Measurements from ENCODE around the gene REX1BD. TPM values are rescaled to one million over a fixed set of nuclear protein-coding genes. Genes with fewer than 3 reads are reported as not detected.

REX1BD gene
- total RNA-seq, 1 experiment from 2014 or later: 44.8 TPM

GRCh38 chr19:18635831-18636182 is 47.2 kb downstream of the REX1BD start:
- Histone ChIP-seq H3K27me3 (ENCODE audit: insufficient read depth, low read depth) (no peaks in the 10 kb centered on the region), H2AFZ (no peak overlapping the region), H3K27ac (no peak overlapping the region), H3K4me3 (no peak overlapping the region), H3F3A (ENCODE audit: insufficient read depth, low read depth) (peaks cover 21% of the 10 kb centered on the region), H3K36me3 (ENCODE audit: low read depth) (no peaks in the 10 kb centered on the region), H3K9me3 (ENCODE audit: insufficient read depth, low read depth) (no peaks in the 10 kb centered on the region), H3K79me2 (ENCODE audit: low read depth) (peaks cover 32% of the 10 kb centered on the region), H3K4me1 (replicated peaks; ENCODE audit: insufficient read depth) (peaks cover 18% of the 10 kb centered on the region), H3K4me2 (peak overlapping the region; percentile 52), H4K20me1 (ENCODE audit: insufficient read depth) (peaks cover under 1% of the 10 kb centered on the region; the same call in 1 of the 2 replicates), H3K9me2 (ENCODE audit: insufficient read depth) (no peaks in the 10 kb centered on the region)
- TF ChIP-seq CTCF (conservative IDR thresholded peaks at IDR 0.05) (no peak), EZH2 (IDR thresholded peaks at IDR 0.05; ENCODE audit: low read depth) (no peak)
- ChIA-PET CTCF (no interaction called here), POLR2A (ENCODE audit: unreplicated experiment) (no interaction called here)
- intact Hi-C loops (cut with micrococcal nuclease; ENCODE audit: unreplicated experiment): loop anchor here (2.0 kb wide), 1 partner anchor 43 kb away; no protein-coding TSS in a partner anchor
- no peak for DNase-seq
- BruUV-seq (replicated peaks): no TSS peak

GRCh38 chr19:18636183-18636968 is 47.8 kb downstream of the REX1BD start:
- no peak overlapping the region for H3K27ac ChIP-seq
- CTCF ChIA-PET: no interaction called here
- H3K36me3 ChIP-seq (ENCODE audit: low read depth): no peaks in the 10 kb centered on the region
- POLR2A ChIA-PET (ENCODE audit: unreplicated experiment): no interaction called here
- H2AFZ ChIP-seq: peak overlapping the region; percentile 77
- DNase-seq: peak; percentile 91 to 98
- H4K20me1 ChIP-seq (ENCODE audit: insufficient read depth): peaks cover 3% of the 10 kb centered on the region; the same call in 1 of the 2 replicates
- TF ChIP-seq CTCF (conservative IDR thresholded peaks at IDR 0.05) (no peak), EZH2 (IDR thresholded peaks at IDR 0.05; ENCODE audit: low read depth) (no peak)
- no peaks in the 10 kb centered on the region for H3K27me3 ChIP-seq (ENCODE audit: insufficient read depth, low read depth)
- H3K4me1 ChIP-seq (replicated peaks; ENCODE audit: insufficient read depth): peaks cover 18% of the 10 kb centered on the region
- H3K79me2 ChIP-seq (ENCODE audit: low read depth): peaks cover 35% of the 10 kb centered on the region
- H3K9me2 ChIP-seq (ENCODE audit: insufficient read depth): no peaks in the 10 kb centered on the region
- H3K9me3 ChIP-seq (ENCODE audit: insufficient read depth, low read depth): no peaks in the 10 kb centered on the region
- no TSS peak for BruUV-seq (replicated peaks)
- H3F3A ChIP-seq (ENCODE audit: insufficient read depth, low read depth): peaks cover 21% of the 10 kb centered on the region
- peak overlapping the region; percentile 52 for H3K4me2 ChIP-seq
- intact Hi-C loops (cut with micrococcal nuclease; ENCODE audit: unreplicated experiment): loop anchor here (2.0 kb wide), 1 partner anchor 42 kb away; no protein-coding TSS in a partner anchor
- H3K4me3 ChIP-seq: peak overlapping the region; percentile 94

- intact Hi-C loops (cut with micrococcal nuclease; ENCODE audit: unreplicated experiment): loop anchor here (2.0 kb wide), 1 partner anchor 42 kb away; no protein-coding TSS in a partner anchor
- ChIA-PET POLR2A (ENCODE audit: unreplicated experiment) (no interaction called here), CTCF (no interaction called here)
- Histone ChIP-seq H3K4me1 (replicated peaks; ENCODE audit: insufficient read depth) (peaks cover 18% of the 10 kb centered on the region), H3K36me3 (ENCODE audit: low read depth) (no peaks in the 10 kb centered on the region), H3K4me2 (peak within 1 kb of the TSS; percentile 92), H2AFZ (peak within 1 kb of the TSS; percentile 84), H3F3A (ENCODE audit: insufficient read depth, low read depth) (peaks cover 21% of the 10 kb centered on the region), H3K9me2 (ENCODE audit: insufficient read depth) (no peaks in the 10 kb centered on the region), H3K27me3 (ENCODE audit: insufficient read depth, low read depth) (no peaks in the 10 kb centered on the region), H3K79me2 (ENCODE audit: low read depth) (peaks cover 35% of the 10 kb centered on the region), H3K27ac (0 out of 2 replicates have a peak within 1 kb of the TSS, but pooled peaks have one; percentile 3), H3K4me3 (peak within 1 kb of the TSS; percentile 94), H3K9me3 (ENCODE audit: insufficient read depth, low read depth) (no peaks in the 10 kb centered on the region), H4K20me1 (ENCODE audit: insufficient read depth) (peaks cover 3% of the 10 kb centered on the region; the same call in 1 of the 2 replicates)
- TF ChIP-seq CTCF (conservative IDR thresholded peaks at IDR 0.05) (no peak), EZH2 (IDR thresholded peaks at IDR 0.05; ENCODE audit: low read depth) (no peak)
- no TSS peak for BruUV-seq (replicated peaks)
- no peak for DNase-seq
Observed at GRCh38 chr19:18636969-18637629, 48.5 kb downstream of the REX1BD start, which contains the start of gene KLHL26. KLHL26 (plus strand) TSS chr19:18637028; CDS start chr19:18637055, 27 bp downstream.
